ENCODE results near the gene SART3. TPM values are rescaled to one million over a fixed set of nuclear protein-coding genes. Genes with fewer than 3 reads are reported as not detected.
A peak's percentile ranks its signal among the peaks of the same experiment; 100 is the strongest.

SART3 gene
- total and polyA plus RNA-seq, 11 donors, result 13.3 to 33.2 (median 24.0) TPM

DNA sequence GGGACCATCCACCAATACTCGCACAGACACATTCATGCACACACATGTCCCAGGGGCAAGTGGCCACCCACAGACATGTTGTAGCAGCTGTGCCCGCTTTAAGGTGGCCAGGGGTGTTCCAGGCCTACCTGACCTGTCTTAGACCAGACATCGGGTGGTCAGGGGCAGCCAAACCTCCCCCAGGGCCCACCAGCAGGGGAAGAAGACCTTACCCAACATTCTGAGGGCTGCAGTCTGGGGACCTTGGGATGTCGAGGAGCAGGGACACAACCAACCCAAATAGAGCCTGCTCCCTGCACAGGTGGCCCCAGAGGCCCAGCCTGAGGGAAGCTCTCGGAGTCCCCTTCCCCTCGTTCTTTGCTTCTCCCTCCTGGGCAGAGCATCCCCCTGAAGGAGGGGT, 38.6 kb upstream of the SART3 start:
- intact Hi-C loops (cut with DNase I), result no loop called here
- ATAC-seq, result no peak
- H3K27ac ChIP-seq, result no peak overlapping the region
- no peaks in the 10 kb centered on the region for H3K4me1 ChIP-seq
- TF ChIP-seq, protein P1, sequence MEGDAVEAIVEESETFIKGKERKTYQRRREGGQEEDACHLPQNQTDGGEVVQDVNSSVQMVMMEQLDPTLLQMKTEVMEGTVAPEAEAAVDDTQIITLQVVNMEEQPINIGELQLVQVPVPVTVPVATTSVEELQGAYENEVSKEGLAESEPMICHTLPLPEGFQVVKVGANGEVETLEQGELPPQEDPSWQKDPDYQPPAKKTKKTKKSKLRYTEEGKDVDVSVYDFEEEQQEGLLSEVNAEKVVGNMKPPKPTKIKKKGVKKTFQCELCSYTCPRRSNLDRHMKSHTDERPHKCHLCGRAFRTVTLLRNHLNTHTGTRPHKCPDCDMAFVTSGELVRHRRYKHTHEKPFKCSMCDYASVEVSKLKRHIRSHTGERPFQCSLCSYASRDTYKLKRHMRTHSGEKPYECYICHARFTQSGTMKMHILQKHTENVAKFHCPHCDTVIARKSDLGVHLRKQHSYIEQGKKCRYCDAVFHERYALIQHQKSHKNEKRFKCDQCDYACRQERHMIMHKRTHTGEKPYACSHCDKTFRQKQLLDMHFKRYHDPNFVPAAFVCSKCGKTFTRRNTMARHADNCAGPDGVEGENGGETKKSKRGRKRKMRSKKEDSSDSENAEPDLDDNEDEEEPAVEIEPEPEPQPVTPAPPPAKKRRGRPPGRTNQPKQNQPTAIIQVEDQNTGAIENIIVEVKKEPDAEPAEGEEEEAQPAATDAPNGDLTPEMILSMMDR (IDR thresholded peaks at IDR 0.05), result no peak
- no peak for TF ChIP-seq POLR2A (IDR thresholded peaks at IDR 0.05)
- no peaks in the 10 kb centered on the region for H3K9me3 ChIP-seq
- 71 to 88% (median 80%) methylated on average over 5 to 6 of the region's 6 CpGs for WGBS, 4 donors
- H3K4me3 ChIP-seq, result no peak overlapping the region
- H3K27me3 ChIP-seq, result no peaks in the 10 kb centered on the region
- peak in 1 of 5 donors; percentile 34 for DNase-seq
- no peaks in the 10 kb centered on the region for H3K36me3 ChIP-seq

DNA sequence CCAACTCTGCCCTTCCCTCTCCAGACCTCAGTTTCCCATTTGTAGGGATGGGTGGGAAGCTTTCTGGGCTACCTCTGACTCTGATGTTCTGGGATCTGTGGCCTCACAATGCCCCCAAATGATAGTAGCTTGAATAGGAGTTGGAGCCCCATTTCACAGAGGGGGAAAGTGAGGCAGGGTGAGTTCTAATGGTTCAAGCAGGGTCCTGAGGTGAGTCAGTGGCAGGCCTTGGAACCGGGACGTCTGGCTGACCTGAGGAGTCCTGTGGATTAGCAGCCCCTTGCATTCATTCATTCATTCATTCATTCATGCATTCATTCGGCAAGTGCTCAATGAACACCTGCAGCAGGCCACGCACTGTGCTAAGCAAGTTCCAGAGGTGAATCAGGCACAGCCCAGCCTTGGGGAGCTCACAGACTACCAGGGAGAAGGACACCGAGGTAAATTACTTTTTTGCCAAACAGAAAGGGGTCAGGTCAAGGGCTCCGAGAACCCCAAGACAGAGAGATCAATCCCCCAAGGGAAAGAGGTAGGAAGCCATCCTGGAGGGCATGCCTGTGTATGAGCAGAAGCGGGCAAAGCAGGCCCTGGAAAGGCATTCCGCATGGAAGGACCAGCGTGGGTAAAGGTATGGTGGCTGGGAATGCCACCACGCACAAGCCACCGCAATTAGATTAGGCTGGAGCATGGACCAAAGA, 37.7 kb upstream of the SART3 start:
- Histone ChIP-seq H3K4me3 (peak overlapping the region in 1 of 12 donors; percentile 57), H3K36me3 (no peaks in the 10 kb centered on the region), H3K27me3 (no peaks in the 10 kb centered on the region), H3K4me1 (no peaks in the 10 kb centered on the region), H3K27ac (peak overlapping the region in 3 of 12 donors; percentile 8 to 41 (median 24)), H3K9me3 (no peaks in the 10 kb centered on the region)
- DNase-seq (peak in 1 of 5 donors; percentile 35), ATAC-seq (no peak)
- intact Hi-C loops (cut with DNase I), result no loop called here
- no peak for TF ChIP-seq POLR2A (IDR thresholded peaks at IDR 0.05)
- WGBS, 4 donors, result 87 to 94% (median 89%) methylated on average over 11 of the region's 11 CpGs

DNA sequence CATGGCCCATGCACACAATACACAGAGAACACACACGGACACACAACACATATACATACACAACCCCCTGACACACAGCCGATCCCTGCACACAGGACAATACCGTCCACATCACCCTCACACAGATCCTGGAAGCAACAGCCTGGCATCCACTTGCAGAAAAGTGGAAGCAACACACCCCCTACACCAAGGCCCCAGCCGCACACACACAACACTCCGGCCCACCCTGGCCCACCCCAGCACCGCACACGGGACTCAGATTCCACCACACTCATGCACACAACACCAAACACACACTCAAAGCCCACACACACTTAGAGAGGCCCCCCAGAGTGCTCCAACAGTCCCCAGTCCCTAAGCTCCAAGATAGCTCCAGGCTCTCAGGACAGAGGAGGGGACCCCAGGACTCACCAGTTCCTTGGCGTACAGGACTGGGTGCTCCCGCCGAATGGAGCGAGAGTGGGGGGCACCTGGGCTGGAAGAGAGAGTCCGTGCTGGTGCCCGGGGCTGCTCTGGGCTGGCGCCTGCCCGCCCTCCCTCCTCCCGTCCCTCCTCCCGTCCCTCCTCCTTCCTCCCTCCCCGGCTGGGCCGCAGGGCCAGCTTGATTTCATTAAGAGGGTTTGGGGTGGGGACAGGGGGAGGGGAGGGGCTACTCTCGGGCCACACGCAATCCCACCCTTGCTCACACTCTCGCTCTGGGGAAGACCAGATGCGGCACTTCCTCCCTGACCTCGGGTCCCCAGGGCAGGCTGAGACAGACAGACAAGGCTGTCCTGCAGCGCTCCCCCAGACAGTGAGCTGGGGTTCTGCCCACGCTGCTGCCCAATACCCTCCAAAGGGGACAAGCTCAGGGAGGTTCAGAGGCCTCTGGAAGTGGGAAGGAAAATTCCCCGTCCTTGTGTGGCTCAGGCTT, 36.8 kb upstream of the SART3 start, which contains the start of gene TMEM119:
TMEM119 (minus strand) TSS at position 526 of the 913 bp plus-strand sequence. CDS start 5,701 bp downstream, outside the sequence.
- Histone ChIP-seq H3K4me1 (no peaks in the 10 kb centered on the region), H3K27ac (peak within 1 kb of the TSS in 3 of 12 donors; percentile 8 to 43 (median 24)), H3K4me3 (peak within 1 kb of the TSS in 10 of 12 donors; percentile 4 to 61 (median 38)), H3K9me3 (no peaks in the 10 kb centered on the region), H3K27me3 (no peaks in the 10 kb centered on the region), H3K36me3 (no peaks in the 10 kb centered on the region)
- intact Hi-C loops (cut with DNase I), result no loop called here
- DNase-seq (peak; percentile 26 to 71 (median 48)), ATAC-seq (peak in 3 of 4 donors; percentile 53 to 84 (median 72))
- TF ChIP-seq POLR2A (IDR thresholded peaks at IDR 0.05), result no peak
- TF ChIP-seq, protein P1 (IDR thresholded peaks at IDR 0.05), result no peak
- 47 to 60% (median 55%) methylated on average over 15 to 27 of the region's 27 CpGs for WGBS, 4 donors

DNA sequence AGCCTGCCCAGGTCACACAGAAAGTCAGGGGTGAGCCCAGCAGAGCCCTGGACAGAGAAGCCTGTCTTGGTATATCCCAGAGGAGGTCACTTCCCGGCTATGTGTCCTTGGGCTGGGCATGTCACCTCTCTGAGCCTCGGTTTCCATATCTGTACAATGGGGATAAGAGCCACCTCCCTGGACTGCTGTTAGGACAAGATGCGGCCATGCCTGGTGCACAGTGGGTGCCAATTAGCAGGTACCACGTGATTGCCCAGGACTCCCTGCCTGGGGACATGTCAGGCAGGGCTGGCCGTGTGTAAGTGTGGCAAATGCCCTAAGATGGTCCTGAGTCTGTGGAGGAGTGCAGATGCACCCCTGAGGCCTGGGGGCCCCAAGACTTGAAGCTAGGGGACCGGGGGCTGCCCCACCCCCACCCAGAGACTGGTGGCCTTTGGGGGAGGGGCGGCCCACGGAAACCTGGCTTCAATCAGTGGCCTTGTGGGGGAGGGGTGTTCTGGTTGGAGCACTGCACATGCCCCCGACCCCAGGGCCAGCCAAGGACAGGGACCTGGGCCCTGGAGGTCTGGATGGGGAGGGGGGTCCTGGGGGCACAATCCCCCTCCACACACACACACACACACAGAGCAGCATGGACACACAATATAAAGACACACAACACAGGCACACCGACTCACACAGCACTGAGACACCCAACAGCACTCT, 36.0 kb upstream of the SART3 start:
- H3K4me1 ChIP-seq, result no peaks in the 10 kb centered on the region
- intact Hi-C loops (cut with DNase I), result no loop called here
- H3K36me3 ChIP-seq, result no peaks in the 10 kb centered on the region
- DNase-seq, result no peak
- no peak for ATAC-seq
- no peaks in the 10 kb centered on the region for H3K27me3 ChIP-seq
- no peaks in the 10 kb centered on the region for H3K9me3 ChIP-seq
- peak overlapping the region in 9 of 12 donors; percentile 18 to 61 (median 39) for H3K4me3 ChIP-seq
- peak overlapping the region in 1 of 12 donors; percentile 22 for H3K27ac ChIP-seq
- WGBS, 4 donors, result 52 to 63% (median 58%) methylated on average over 7 to 10 of the region's 10 CpGs
- no peak for TF ChIP-seq POLR2A (IDR thresholded peaks at IDR 0.05)
- TF ChIP-seq, protein P1 (IDR thresholded peaks at IDR 0.05), result no peak

Measured in heart left ventricle (tissue), 16 donors.